ENCODE data around the gene NUBP2. TPM values are rescaled to one million over a fixed set of nuclear protein-coding genes. Genes with fewer than 3 reads are reported as not detected.

Gene NUBP2
- total RNA-seq, 1 experiment from 2014 or later, result 103 TPM

- intact Hi-C loops (cut with micrococcal nuclease), result no loop called here
- ChIA-PET POLR2A (no interaction called here), CTCF (no interaction called here), RAD21 (ENCODE audit: low non-redundant PET in 1 of 2, low total read pairs in 2 of 2, uncharacterized antibody in 2 of 2, unreplicated experiment in 2 of 2) (no interaction called here)
- Histone ChIP-seq H3K4me3 (replicated peaks in 1 of 2; ENCODE audit: low read depth in 1 of 2, low read length in 2 of 2) (no peak overlapping the region), H3K27me3 (ENCODE audit: insufficient read depth, low read length) (no peaks in the 10 kb centered on the region), H3K4me2 (ENCODE audit: low read length) (no peak overlapping the region), H3K9me2 (ENCODE audit: insufficient read depth) (no peaks in the 10 kb centered on the region), H4K20me1 (ENCODE audit: insufficient read depth) (no peaks in the 10 kb centered on the region), H2AFZ (ENCODE audit: low read depth, low read length, poor library complexity, severe bottlenecking) (no peak overlapping the region), H3K9ac (ENCODE audit: low read length) (no peak overlapping the region), H3K36me3 (ENCODE audit: control insufficient read depth in 1 of 2, insufficient read depth in 2 of 2, low read length in 2 of 2) (peaks cover 5 to 13% of the 10 kb centered on the region in 2 experiments; a peak in 2 of 4 replicates), H3K79me2 (ENCODE audit: insufficient read depth, low read length) (no peaks in the 10 kb centered on the region), H3K4me1 (ENCODE audit: control insufficient read depth in 1 of 2, insufficient read depth in 2 of 2, low read length in 2 of 2) (peaks cover 8 to 15% of the 10 kb centered on the region in 2 experiments; a peak in 3 of 4 replicates), H3K9me3 (ENCODE audit: control insufficient read depth in 1 of 2, insufficient read depth in 1 of 2, low read depth in 1 of 2, low read length in 2 of 2) (no peaks in the 10 kb centered on the region), H3K27ac (ENCODE audit: low read depth, low read length) (no peak overlapping the region)
- DNase-seq (ENCODE audit: low read depth, low spot score), result no peak
- ATAC-seq, result no peak
- BruUV-seq (replicated peaks), result no TSS peak
- TF ChIP-seq TCF7L2 (IDR thresholded peaks at IDR 0.05; ENCODE audit: borderline replicate concordance, extremely low read depth, insufficient read depth, insufficient read length) (no peak), CEBPB (IDR thresholded peaks at IDR 0.05; ENCODE audit: low read depth) (no peak)
Observed at GRCh38 chr16:1761751-1762150, 21.0 kb upstream of the NUBP2 start.

DNA sequence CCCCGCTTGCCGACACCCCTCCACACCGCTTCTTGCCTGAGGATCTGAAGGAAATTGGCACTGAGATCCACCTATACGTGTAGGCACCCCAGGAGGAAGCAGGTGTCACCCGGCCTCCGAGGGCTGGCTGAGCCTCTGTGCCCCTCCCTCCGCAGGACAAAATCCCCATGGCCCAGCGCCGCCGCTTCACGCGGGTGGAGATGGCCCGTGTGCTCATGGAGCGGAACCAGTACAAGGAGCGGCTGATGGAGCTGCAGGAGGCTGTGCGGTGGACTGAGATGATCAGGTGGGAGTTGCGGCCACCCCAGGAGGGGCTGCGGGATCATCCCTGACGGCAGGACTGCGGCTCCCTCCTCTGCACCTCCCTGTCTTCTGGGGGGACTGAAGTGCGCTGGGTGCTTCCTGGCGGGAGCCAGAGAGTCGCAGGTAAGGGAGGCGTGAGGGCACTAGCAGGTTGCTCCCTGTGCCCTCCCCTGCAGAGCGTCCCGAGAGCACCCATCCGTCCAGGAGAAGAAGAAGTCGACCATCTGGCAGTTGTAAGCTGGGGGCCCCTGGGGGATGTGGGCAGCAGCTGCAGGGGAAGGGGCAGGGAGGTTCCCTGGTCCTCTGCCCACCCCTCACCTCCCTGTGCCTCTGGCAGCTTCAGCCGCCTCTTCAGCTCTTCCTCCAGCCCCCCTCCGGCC is 20.4 kb upstream of the NUBP2 start:
- DNase-seq (ENCODE audit: low read depth, low spot score) (no peak), ATAC-seq (no peak)
- RAD21 ChIA-PET (ENCODE audit: low non-redundant PET in 1 of 2, low total read pairs in 2 of 2, uncharacterized antibody in 2 of 2, unreplicated experiment in 2 of 2), result no interaction called here
- H2AFZ ChIP-seq (ENCODE audit: low read depth, low read length, poor library complexity, severe bottlenecking), result no peak overlapping the region
- intact Hi-C loops (cut with micrococcal nuclease), result no loop called here
- no peak overlapping the region for H3K4me3 ChIP-seq (replicated peaks in 1 of 2; ENCODE audit: low read depth in 1 of 2, low read length in 2 of 2)
- H3K27ac ChIP-seq (ENCODE audit: low read depth, low read length), result no peak overlapping the region
- no peaks in the 10 kb centered on the region for H4K20me1 ChIP-seq (ENCODE audit: insufficient read depth)
- no peaks in the 10 kb centered on the region for H3K27me3 ChIP-seq (ENCODE audit: insufficient read depth, low read length)
- BruUV-seq (replicated peaks), result no TSS peak
- no peak for TF ChIP-seq EZH2phosphoT487 (IDR thresholded peaks at IDR 0.05; ENCODE audit: borderline replicate concordance)
- no peak for TF ChIP-seq SP1 (IDR thresholded peaks at IDR 0.05; ENCODE audit: low read depth)
- no peak for TF ChIP-seq FOSL1 (IDR thresholded peaks at IDR 0.05; ENCODE audit: low read depth)
- no peak for TF ChIP-seq ATF3 (IDR thresholded peaks at IDR 0.05)
- no peak for TF ChIP-seq EZH2 (IDR thresholded peaks at IDR 0.05)
- no peak for TF ChIP-seq CBX3 (IDR thresholded peaks at IDR 0.05; ENCODE audit: low read depth)
- TF ChIP-seq, protein P1, sequence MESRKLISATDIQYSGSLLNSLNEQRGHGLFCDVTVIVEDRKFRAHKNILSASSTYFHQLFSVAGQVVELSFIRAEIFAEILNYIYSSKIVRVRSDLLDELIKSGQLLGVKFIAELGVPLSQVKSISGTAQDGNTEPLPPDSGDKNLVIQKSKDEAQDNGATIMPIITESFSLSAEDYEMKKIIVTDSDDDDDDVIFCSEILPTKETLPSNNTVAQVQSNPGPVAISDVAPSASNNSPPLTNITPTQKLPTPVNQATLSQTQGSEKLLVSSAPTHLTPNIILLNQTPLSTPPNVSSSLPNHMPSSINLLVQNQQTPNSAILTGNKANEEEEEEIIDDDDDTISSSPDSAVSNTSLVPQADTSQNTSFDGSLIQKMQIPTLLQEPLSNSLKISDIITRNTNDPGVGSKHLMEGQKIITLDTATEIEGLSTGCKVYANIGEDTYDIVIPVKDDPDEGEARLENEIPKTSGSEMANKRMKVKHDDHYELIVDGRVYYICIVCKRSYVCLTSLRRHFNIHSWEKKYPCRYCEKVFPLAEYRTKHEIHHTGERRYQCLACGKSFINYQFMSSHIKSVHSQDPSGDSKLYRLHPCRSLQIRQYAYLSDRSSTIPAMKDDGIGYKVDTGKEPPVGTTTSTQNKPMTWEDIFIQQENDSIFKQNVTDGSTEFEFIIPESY (IDR thresholded peaks at IDR 0.05; ENCODE audit: extremely low read depth, insufficient replicate concordance, low read length), result no peak
- no peak for TF ChIP-seq ELF1 (IDR thresholded peaks at IDR 0.05; ENCODE audit: borderline replicate concordance, low read depth)
- TF ChIP-seq YY1 (IDR thresholded peaks at IDR 0.05; ENCODE audit: extremely low read depth, insufficient replicate concordance, low read depth, low read length), result no peak
- no peak for TF ChIP-seq ZFX (IDR thresholded peaks at IDR 0.05)
- H3K9me2 ChIP-seq (ENCODE audit: insufficient read depth), result no peaks in the 10 kb centered on the region
- H3K79me2 ChIP-seq (ENCODE audit: insufficient read depth, low read length), result no peaks in the 10 kb centered on the region
- H3K4me2 ChIP-seq (ENCODE audit: low read length), result no peak overlapping the region
- peaks cover 5 to 13% of the 10 kb centered on the region in 2 experiments; a peak in 2 of 4 replicates for H3K36me3 ChIP-seq (ENCODE audit: control insufficient read depth in 1 of 2, insufficient read depth in 2 of 2, low read length in 2 of 2)
- POLR2A ChIA-PET, result no interaction called here
- H3K4me1 ChIP-seq (ENCODE audit: control insufficient read depth in 1 of 2, insufficient read depth in 2 of 2, low read length in 2 of 2), result peaks cover 8 to 15% of the 10 kb centered on the region in 2 experiments; a peak in 3 of 4 replicates
- H3K9ac ChIP-seq (ENCODE audit: low read length), result no peak overlapping the region
- H3K9me3 ChIP-seq (ENCODE audit: control insufficient read depth in 1 of 2, insufficient read depth in 1 of 2, low read depth in 1 of 2, low read length in 2 of 2), result no peaks in the 10 kb centered on the region
- CTCF ChIA-PET, result no interaction called here
